ENCODE measurements around the gene CEACAM20. TPM values are rescaled to one million over a fixed set of nuclear protein-coding genes. Genes with fewer than 3 reads are reported as not detected.

The CEACAM20 gene
- total and polyA plus RNA-seq, 11 donors: not detected

GRCh38 chr19:44574186-44574950 is 44.9 kb upstream of the CEACAM20 start:
- H3K27me3 ChIP-seq: no peaks in the 10 kb centered on the region
- intact Hi-C loops (cut with DNase I): loop anchor here in 5 of 10 donors (5.0 to 10.0 kb wide), 4 partner anchors 83 to 200 kb away; partner anchors contain the start of gene CBLC (in 2 of the 5)
- H3K4me1 ChIP-seq: no peaks in the 10 kb centered on the region
- no peaks in the 10 kb centered on the region for H3K9me3 ChIP-seq
- TF ChIP-seq CTCF (IDR thresholded peaks at IDR 0.05): no peak
- no peak for TF ChIP-seq POLR2A (IDR thresholded peaks at IDR 0.05)
- H3K4me3 ChIP-seq: no peak overlapping the region
- 78 to 85% (median 79%) methylated on average over 8 of the region's 8 CpGs for WGBS, 4 donors
- no peak overlapping the region for H3K27ac ChIP-seq
- no peaks in the 10 kb centered on the region for H3K36me3 ChIP-seq
- no peak for ATAC-seq
- no peak for DNase-seq

GRCh38 chr19:44573627-44574026 is 44.2 kb upstream of the CEACAM20 start:
- Histone ChIP-seq H3K27ac (no peak overlapping the region), H3K9me3 (no peaks in the 10 kb centered on the region), H3K36me3 (no peaks in the 10 kb centered on the region), H3K4me3 (no peak overlapping the region), H3K4me1 (no peaks in the 10 kb centered on the region), H3K27me3 (peaks cover 0 to 4% (median 0%) of the 10 kb centered on the region in 9 donors)
- ATAC-seq (no peak), DNase-seq (no peak)
- no peak for TF ChIP-seq POLR2A (IDR thresholded peaks at IDR 0.05)
- TF ChIP-seq CTCF (IDR thresholded peaks at IDR 0.05): no peak
- intact Hi-C loops (cut with DNase I): loop anchor here in 5 of 10 donors (2.0 to 10.0 kb wide), 5 partner anchors 83 to 201 kb away; partner anchors contain the start of gene CBLC (in 2 of the 5)
- WGBS, 4 donors: 66 to 73% (median 70%) methylated on average over 4 of the region's 4 CpGs

- H3K27ac ChIP-seq: no peak overlapping the region
- peaks cover 0 to 5% (median 0%) of the 10 kb centered on the region in 9 donors for H3K27me3 ChIP-seq
- 88 to 91% (median 90%) methylated on average over 4 of the region's 4 CpGs for whole genome bisulfite sequencing, 4 donors
- intact Hi-C loops (cut with DNase I): loop anchor here in 5 of 10 donors (2.0 to 10.0 kb wide), 5 partner anchors 84 to 202 kb away; partner anchors contain the start of gene CBLC (in 2 of the 5)
- no peaks in the 10 kb centered on the region for H3K9me3 ChIP-seq
- TF ChIP-seq POLR2A (IDR thresholded peaks at IDR 0.05): no peak
- TF ChIP-seq CTCF (IDR thresholded peaks at IDR 0.05): no peak
- no peak for ATAC-seq
- H3K4me3 ChIP-seq: no peak overlapping the region
- no peaks in the 10 kb centered on the region for H3K36me3 ChIP-seq
- no peak for DNase-seq
- H3K4me1 ChIP-seq: no peaks in the 10 kb centered on the region
Observed at GRCh38 chr19:44573183-44573582, 43.7 kb upstream of the CEACAM20 start.

- no peak overlapping the region for H3K4me3 ChIP-seq
- intact Hi-C loops (cut with DNase I): loop anchor here in 5 of 10 donors (2.0 to 10.0 kb wide), 5 partner anchors 84 to 202 kb away; partner anchors contain the start of gene CBLC (in 2 of the 5)
- ATAC-seq (no peak), DNase-seq (no peak)
- no peak for TF ChIP-seq CTCF (IDR thresholded peaks at IDR 0.05)
- TF ChIP-seq POLR2A (IDR thresholded peaks at IDR 0.05): no peak
- H3K36me3 ChIP-seq: no peaks in the 10 kb centered on the region
- no peak overlapping the region for H3K27ac ChIP-seq
- no peaks in the 10 kb centered on the region for H3K4me1 ChIP-seq
- H3K9me3 ChIP-seq: no peaks in the 10 kb centered on the region
- 68 to 71% (median 70%) methylated on average over 4 of the region's 4 CpGs for WGBS, 4 donors
- peaks cover 0 to 7% (median 0%) of the 10 kb centered on the region in 9 donors for H3K27me3 ChIP-seq
Observed at GRCh38 chr19:44572581-44572900, 43.1 kb upstream of the CEACAM20 start.

Data from heart left ventricle (tissue), 16 donors.